WTC11 (cell line): Measurements from ENCODE around the gene DNAAF5. TPM values are rescaled to one million over a fixed set of nuclear protein-coding genes. Genes with fewer than 3 reads are reported as not detected.
A peak's percentile ranks its signal among the peaks of the same experiment; 100 is the strongest.

Source experiments
- ATAC-seq: fragments of 200-7000 bp; cut with Tn5 transposase; 2 replicates; pipeline ENCODE4 v1.10.0; 2021; ENCODE audit warnings: mild to moderate bottlenecking, moderate library complexity
- CTCF ChIA-PET: fragments of 300-600 bp; sonication (Branson Sonifier 250); formaldehyde crosslinking; loops from one replicate; lab custom pipeline; 2021; ENCODE audit warnings: antibody characterized with exemption; lab: Charles Lee
- POLR2A ChIA-PET: fragments of 350-600 bp; sonication (Branson Sonifier 250); formaldehyde crosslinking; loops from one replicate; lab custom pipeline; 2021; ENCODE audit warnings: antibody characterized with exemption; lab: Charles Lee
- DNase-seq: peaks from one replicate; pipeline ENCODE4 v3.0.0; 2021; ENCODE audit warnings: low spot score
- H3K27ac Mint-ChIP-seq: 2 replicates; pipeline ENCODE4 v1.8.0; 2021; ENCODE audit warnings: mixed read lengths
- H3K27me3 Mint-ChIP-seq: 2 replicates; pipeline ENCODE4 v1.8.0; 2021; ENCODE audit warnings: low read depth, mild to moderate bottlenecking, moderate library complexity, mixed read lengths
- H3K36me3 Mint-ChIP-seq: 2 replicates; pipeline ENCODE4 v1.8.0; 2021; ENCODE audit warnings: mixed read lengths
- H3K4me1 Mint-ChIP-seq: 2 replicates; pipeline ENCODE4 v1.8.0; 2022; ENCODE audit warnings: mixed read lengths
- H3K4me3 Mint-ChIP-seq: 2 replicates; pipeline ENCODE4 v1.8.0; 2021; ENCODE audit warnings: mild to moderate bottlenecking, moderate library complexity, mixed read lengths
- H3K9me3 Mint-ChIP-seq: 2 replicates; pipeline ENCODE4 v1.8.0; 2021; ENCODE audit warnings: mixed read lengths
- AFF4 ChIP-seq: sonication (generic); formaldehyde crosslinking; IDR thresholded peaks from 2 replicates; pipeline ENCODE4 v1.8.1; 2023; ENCODE audit warnings: mild to moderate bottlenecking, missing genetic modification reagents, borderline replicate concordance
- AR ChIP-seq: fragments of 250-450 bp; sonication (Bioruptor Pico); IDR thresholded peaks from 2 replicates; pipeline ENCODE4 v1.9.0; 2021; ENCODE audit warnings: mild to moderate bottlenecking
- ATF1 ChIP-seq: sonication (generic); formaldehyde crosslinking; IDR thresholded peaks from 2 replicates; pipeline ENCODE4 v1.8.1; 2023; ENCODE audit warnings: mild to moderate bottlenecking, moderate library complexity, missing genetic modification reagents
- ATF3 ChIP-seq: sonication (generic); formaldehyde crosslinking; conservative IDR thresholded peaks from 2 replicates; pipeline ENCODE4 v1.8.1; 2022; ENCODE audit warnings: mild to moderate bottlenecking, missing genetic modification reagents
- EMX1 ChIP-seq: fragments of 250-450 bp; sonication (Bioruptor Pico); IDR thresholded peaks from 2 replicates; pipeline ENCODE4 v1.8.0; 2021; ENCODE audit warnings: mild to moderate bottlenecking
- GABPB1 ChIP-seq: sonication (generic); formaldehyde crosslinking; IDR thresholded peaks from 2 replicates; pipeline ENCODE4 v1.8.1; 2023; ENCODE audit warnings: mild to moderate bottlenecking, missing genetic modification reagents
- NFYB ChIP-seq: sonication (generic); formaldehyde crosslinking; conservative IDR thresholded peaks from 2 replicates; pipeline ENCODE4 v1.8.0; 2022; ENCODE audit warnings: low read depth, missing genetic modification reagents
- NR1H2 ChIP-seq: sonication (generic); formaldehyde crosslinking; IDR thresholded peaks from 2 replicates; pipeline ENCODE4 v1.9.0; 2021; ENCODE audit warnings: mild to moderate bottlenecking, moderate library complexity, missing genetic modification reagents
- SMAD4 ChIP-seq: sonication (generic); formaldehyde crosslinking; IDR thresholded peaks from 2 replicates; pipeline ENCODE4 v1.8.0; 2022; ENCODE audit warnings: mild to moderate bottlenecking, missing genetic modification reagents
- TP53 ChIP-seq: sonication (generic); formaldehyde crosslinking; IDR thresholded peaks from 2 replicates; pipeline ENCODE4 v1.8.1; 2023; ENCODE audit warnings: mild to moderate bottlenecking, missing genetic modification reagents
- ZNF219 ChIP-seq: sonication (generic); formaldehyde crosslinking; IDR thresholded peaks from 2 replicates; pipeline ENCODE4 v1.8.0; 2023; ENCODE audit warnings: missing genetic modification reagents, mild to moderate bottlenecking, borderline replicate concordance
- ZNF416 ChIP-seq: fragments of 250-450 bp; sonication (Bioruptor Pico); IDR thresholded peaks from 2 replicates; pipeline ENCODE4 v1.9.0; 2021; ENCODE audit warnings: mild to moderate bottlenecking, inconsistent platforms
- ZNF423 ChIP-seq: fragments of 250-450 bp; sonication (Bioruptor Pico); IDR thresholded peaks from 2 replicates; pipeline ENCODE4 v2.1.2; 2022; ENCODE audit warnings: mild to moderate bottlenecking, moderate library complexity
- ZNF671 ChIP-seq: fragments of 250-450 bp; sonication (Bioruptor Pico); IDR thresholded peaks from 2 replicates; pipeline ENCODE4 v1.8.0; 2021; ENCODE audit warnings: mild to moderate bottlenecking
- total RNA-seq: library from RNA; stranded (reverse); gene quantifications from 3 replicates; pipeline ENCODE4 v1.2.3, GENCODE V29; 2021
- TF ChIP-seq, protein P1 (sequence below): sonication (generic); formaldehyde crosslinking; IDR thresholded peaks from 2 replicates; pipeline ENCODE4 v1.8.1; 2022; ENCODE audit warnings: mild to moderate bottlenecking, moderate library complexity, missing genetic modification reagents
- TF ChIP-seq, protein P2 (sequence below): sonication (generic); formaldehyde crosslinking; IDR thresholded peaks from 2 replicates; pipeline ENCODE4 v1.8.0; 2022; ENCODE audit warnings: mild to moderate bottlenecking, missing genetic modification reagents
- TF ChIP-seq, protein P3 (sequence below): sonication (generic); formaldehyde crosslinking; IDR thresholded peaks from 2 replicates; pipeline ENCODE4 v1.8.1; 2023; ENCODE audit warnings: mild to moderate bottlenecking, missing genetic modification reagents, moderate library complexity

The DNAAF5 gene
- total RNA-seq, 1 experiment from 2014 or later = 62.2 TPM

DNA sequence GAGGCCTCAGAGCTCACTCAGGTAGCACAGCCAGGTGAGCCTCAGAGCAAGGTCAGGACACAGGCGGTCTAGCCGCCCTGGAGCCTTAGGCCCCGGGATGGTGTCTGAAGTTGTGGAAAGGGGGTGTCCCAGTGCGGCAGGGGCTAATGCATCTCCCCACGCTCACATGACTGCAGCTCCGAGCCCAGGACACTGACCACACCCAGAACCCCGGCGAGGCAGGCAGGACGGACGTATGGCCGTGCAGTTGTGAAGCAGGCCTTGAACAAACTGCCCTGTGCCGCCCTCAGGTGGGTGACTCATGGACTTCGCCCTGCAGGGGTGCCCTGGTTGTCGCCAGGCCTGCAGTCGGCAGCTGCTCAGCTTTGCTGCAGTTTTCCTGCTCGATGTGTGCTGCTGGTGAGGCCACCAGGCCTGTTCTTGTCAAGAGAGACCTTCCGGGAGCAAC lies 5.6 kb downstream of the DNAAF5 start:
- CTCF ChIA-PET = interaction anchor here (1.0 to 2.3 kb wide), 6 partner anchors 54 to 410 kb away, joined by 3 to 10 read pairs (median 4); no protein-coding TSS in a partner anchor
- 0 out of 2 replicates have a peak, but pooled peaks cover 4% of the 10 kb centered on the region for H3K9me3 Mint-ChIP-seq

DNA sequence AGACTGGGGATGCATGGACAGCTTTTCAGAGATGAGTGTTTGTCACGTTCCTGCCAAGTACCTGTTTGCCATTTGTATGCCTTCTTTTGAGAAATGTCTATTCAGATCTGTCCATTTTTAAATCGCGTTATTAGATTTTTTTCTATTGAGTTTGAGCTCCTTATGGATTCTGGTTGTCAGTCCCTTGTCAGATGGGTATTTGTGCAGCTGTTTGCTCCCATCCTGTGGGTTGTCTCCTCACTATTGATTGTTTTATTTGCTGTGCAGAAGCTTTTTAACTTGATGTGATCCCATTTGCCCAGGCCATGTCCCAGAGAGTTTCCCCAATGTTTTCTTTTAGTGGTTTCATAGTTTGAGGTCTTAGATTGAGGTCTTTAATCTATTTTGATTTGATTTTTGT lies 6.1 kb downstream of the DNAAF5 start:
- H3K27ac Mint-ChIP-seq = no peak overlapping the region; the same call in 1 of the 2 replicates
- CTCF ChIA-PET = interaction anchor here (1.1 to 2.3 kb wide), 5 partner anchors 54 to 411 kb away, joined by 3 to 10 read pairs (median 3); no protein-coding TSS in a partner anchor
- peaks cover 19% of the 10 kb centered on the region for H3K36me3 Mint-ChIP-seq
- no peak for TF ChIP-seq ZNF671 (CRISPR knock-in tag)
- TF ChIP-seq ZNF219 (CRISPR knock-in tag) = no peak
- no peaks in the 10 kb centered on the region for H3K27me3 Mint-ChIP-seq
- POLR2A ChIA-PET = interaction anchor here (0.5 kb wide), 1 partner anchor 21 kb away, joined by 3 read pairs; no protein-coding TSS in a partner anchor
- no peak for DNase-seq
- H3K4me1 Mint-ChIP-seq = peaks cover 9% of the 10 kb centered on the region
- no peak overlapping the region for H3K4me3 Mint-ChIP-seq
- ATAC-seq = no peak
- H3K9me3 Mint-ChIP-seq = 0 out of 2 replicates have a peak, but pooled peaks cover 4% of the 10 kb centered on the region

More for the DNA sequence above, 5.6 kb downstream of the DNAAF5 start:
- peaks cover 19% of the 10 kb centered on the region for H3K36me3 Mint-ChIP-seq
- no peak overlapping the region for H3K4me3 Mint-ChIP-seq
- peaks cover 9% of the 10 kb centered on the region for H3K4me1 Mint-ChIP-seq
- no peaks in the 10 kb centered on the region for H3K27me3 Mint-ChIP-seq
- ATAC-seq (peak; percentile 55), DNase-seq (peak; percentile 54)
- POLR2A ChIA-PET = interaction anchor here (0.5 kb wide), 1 partner anchor 20 kb away, joined by 3 read pairs; no protein-coding TSS in a partner anchor
- H3K27ac Mint-ChIP-seq = no peak overlapping the region
- peak; percentile 53; the same call in 1 of the 2 replicates for TF ChIP-seq GABPB1 (CRISPR knock-in tag)
- TF ChIP-seq SMAD4 = no peak
- TF ChIP-seq, all 79 proteins: peak for 1

- POLR2A ChIA-PET = no interaction called here
- H3K4me3 Mint-ChIP-seq = no peak overlapping the region
Measured at GRCh38 chr7:734214-734613, 7.7 kb downstream of the DNAAF5 start.

DNA sequence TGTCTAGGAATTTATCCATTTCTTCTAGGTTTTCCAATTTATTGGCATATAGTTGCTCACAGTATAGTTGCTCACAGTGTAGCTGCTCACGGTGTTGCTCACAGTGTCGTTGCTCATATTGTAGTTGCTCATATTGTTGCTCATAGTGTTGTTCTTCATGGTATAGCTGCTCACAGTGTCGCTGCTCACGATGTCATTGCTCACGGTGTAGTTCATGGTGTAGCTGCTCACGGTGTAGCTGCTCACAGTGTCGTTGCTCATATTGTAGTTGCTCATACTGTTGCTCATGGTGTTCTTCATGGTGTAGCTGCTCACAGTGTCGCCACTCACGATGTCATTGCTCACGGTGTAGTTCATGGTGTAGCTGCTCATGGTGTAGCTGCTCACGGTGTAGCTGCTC lies 8.3 kb downstream of the DNAAF5 start:
- POLR2A ChIA-PET = interaction anchor here (0.6 kb wide), 1 partner anchor 219 kb away, joined by 3 read pairs; no protein-coding TSS in a partner anchor
- DNase-seq (no peak), ATAC-seq (no peak)
- Mint-ChIP-seq H3K4me3 (no peak overlapping the region), H3K4me1 (no peaks in the 10 kb centered on the region), H3K36me3 (peaks cover 16% of the 10 kb centered on the region), H3K27ac (no peak overlapping the region), H3K27me3 (no peaks in the 10 kb centered on the region), H3K9me3 (0 out of 2 replicates have a peak, but pooled peaks cover 4% of the 10 kb centered on the region)
- CTCF ChIA-PET = no interaction called here
- TF ChIP-seq, protein P1, sequence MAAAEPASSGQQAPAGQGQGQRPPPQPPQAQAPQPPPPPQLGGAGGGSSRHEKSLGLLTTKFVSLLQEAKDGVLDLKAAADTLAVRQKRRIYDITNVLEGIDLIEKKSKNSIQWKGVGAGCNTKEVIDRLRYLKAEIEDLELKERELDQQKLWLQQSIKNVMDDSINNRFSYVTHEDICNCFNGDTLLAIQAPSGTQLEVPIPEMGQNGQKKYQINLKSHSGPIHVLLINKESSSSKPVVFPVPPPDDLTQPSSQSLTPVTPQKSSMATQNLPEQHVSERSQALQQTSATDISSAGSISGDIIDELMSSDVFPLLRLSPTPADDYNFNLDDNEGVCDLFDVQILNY (CRISPR knock-in tag) = no peak
- TF ChIP-seq NFYB (CRISPR knock-in tag) (no peak), NR1H2 (CRISPR knock-in tag) (no peak), GABPB1 (CRISPR knock-in tag) (no peak), ZNF423 (CRISPR knock-in tag) (no peak), AR (CRISPR knock-in tag) (no peak), ATF1 (CRISPR knock-in tag) (no peak), AFF4 (CRISPR knock-in tag) (no peak), EMX1 (CRISPR knock-in tag) (no peak), TP53 (CRISPR knock-in tag) (no peak)
- TF ChIP-seq, protein P2, sequence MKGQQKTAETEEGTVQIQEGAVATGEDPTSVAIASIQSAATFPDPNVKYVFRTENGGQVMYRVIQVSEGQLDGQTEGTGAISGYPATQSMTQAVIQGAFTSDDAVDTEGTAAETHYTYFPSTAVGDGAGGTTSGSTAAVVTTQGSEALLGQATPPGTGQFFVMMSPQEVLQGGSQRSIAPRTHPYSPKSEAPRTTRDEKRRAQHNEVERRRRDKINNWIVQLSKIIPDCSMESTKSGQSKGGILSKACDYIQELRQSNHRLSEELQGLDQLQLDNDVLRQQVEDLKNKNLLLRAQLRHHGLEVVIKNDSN (CRISPR knock-in tag) = no peak

More at GRCh38 chr7:734214-734613, 7.7 kb downstream of the DNAAF5 start:
- TF ChIP-seq, protein P3, sequence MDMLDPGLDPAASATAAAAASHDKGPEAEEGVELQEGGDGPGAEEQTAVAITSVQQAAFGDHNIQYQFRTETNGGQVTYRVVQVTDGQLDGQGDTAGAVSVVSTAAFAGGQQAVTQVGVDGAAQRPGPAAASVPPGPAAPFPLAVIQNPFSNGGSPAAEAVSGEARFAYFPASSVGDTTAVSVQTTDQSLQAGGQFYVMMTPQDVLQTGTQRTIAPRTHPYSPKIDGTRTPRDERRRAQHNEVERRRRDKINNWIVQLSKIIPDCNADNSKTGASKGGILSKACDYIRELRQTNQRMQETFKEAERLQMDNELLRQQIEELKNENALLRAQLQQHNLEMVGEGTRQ (CRISPR knock-in tag) = no peak
- no peak for TF ChIP-seq ZNF416
- TF ChIP-seq ATF3 (CRISPR knock-in tag) = no peak
- DNase-seq (no peak), ATAC-seq (no peak)
- Mint-ChIP-seq H3K36me3 (peaks cover 19% of the 10 kb centered on the region), H3K9me3 (0 out of 2 replicates have a peak, but pooled peaks cover 4% of the 10 kb centered on the region), H3K27ac (no peak overlapping the region), H3K27me3 (no peaks in the 10 kb centered on the region), H3K4me1 (no peaks in the 10 kb centered on the region)
- CTCF ChIA-PET = no interaction called here
